ENCODE data around the gene LAMC3. TPM values are rescaled to one million over a fixed set of nuclear protein-coding genes. Genes with fewer than 3 reads are reported as not detected.

The LAMC3 gene
- total and polyA plus RNA-seq, 9 of the 15 experiments (the other 6 are each of a cell fraction or from before 2014, with no cell fraction given), result 0.10 TPM; not detected in 8

GRCh38 chr9:131101207-131101964, 92.4 kb downstream of the LAMC3 start:
- no peak overlapping the region for H3K27ac ChIP-seq (ENCODE audit: extremely low read depth, low read depth, low read length)
- H4K20me1 ChIP-seq (replicated peaks; ENCODE audit: control insufficient read depth, insufficient read depth, low read length), result peaks cover 44% of the 10 kb centered on the region
- no peak for ATAC-seq
- no peaks in the 10 kb centered on the region for H3K79me2 ChIP-seq (ENCODE audit: control insufficient read depth, insufficient read depth, low read length)
- H2AFZ ChIP-seq (ENCODE audit: low read depth, low read length), result no peak overlapping the region
- peaks cover 54 to 85% of the 10 kb centered on the region in 2 experiments for H3K27me3 ChIP-seq (ENCODE audit: control insufficient read depth in 2 of 2, insufficient read depth in 2 of 2, low read length in 2 of 2)
- no TSS peak for BruUV-seq (replicated peaks)
- no peak overlapping the region for H3K4me3 ChIP-seq
- H3K9me3 ChIP-seq (replicated peaks; ENCODE audit: control insufficient read depth, insufficient read depth, low read depth, low read length), result no peaks in the 10 kb centered on the region
- H3K4me1 ChIP-seq (replicated peaks in 1 of 2; ENCODE audit: control insufficient read depth in 2 of 2, insufficient read depth in 2 of 2, low read length in 2 of 2), result peaks cover 34 to 60% of the 10 kb centered on the region in 2 experiments
- no peak overlapping the region for H3K4me2 ChIP-seq (ENCODE audit: insufficient read depth, low read length)
- intact Hi-C loops (cut with micrococcal nuclease) (no loop called here), in situ Hi-C loops (cut with MboI) (no loop called here)
- POLR2A ChIA-PET, result interaction anchor here (0.6 to 99.3 kb wide), 7 partner anchors 5 to 1550 kb away, joined by 3 to 3336 read pairs (median 4); partner anchors contain the start of genes AIF1L and NUP214
- DNase-seq (ENCODE audit: extremely low read depth in 1 of 4, low spot score in 3 of 4), result peak in 3 of 4 experiments; percentile 80 to 88 (median 87)
- peak overlapping the region in 1 of 2 experiments; percentile 2; a peak in 1 of 4 replicates for H3K9ac ChIP-seq (ENCODE audit: insufficient read depth in 1 of 2, low read depth in 2 of 2, low read length in 2 of 2)
- peaks cover 12% of the 10 kb centered on the region for H3K9me1 ChIP-seq (ENCODE audit: control insufficient read depth, insufficient read depth, low read length)
- whole genome bisulfite sequencing (ENCODE audit: insufficient coverage, low coverage, missing lambda C conversion rate), result 39% methylated on average over 11 of the region's 11 CpGs
- no peaks in the 10 kb centered on the region for H3K36me3 ChIP-seq (ENCODE audit: control insufficient read depth, insufficient read depth, low read length)
- CTCF ChIA-PET (ENCODE audit: low intra/inter-chr PET ratio), result interaction anchor here (0.6 kb wide), 1 partner anchor 1870 kb away, joined by 6 read pairs; no protein-coding TSS in a partner anchor
- peak; percentile 84; the same call in 1 of the 2 replicates for TF ChIP-seq E2F1 (CRISPR knock-in tag; IDR thresholded peaks at IDR 0.05)
- no peak for TF ChIP-seq TAF7 (tag; IDR thresholded peaks at IDR 0.05)
- no peak for TF ChIP-seq ATF3 (IDR thresholded peaks at IDR 0.05)
- peak; percentile 73 for TF ChIP-seq ATF3 (CRISPR knock-in tag; conservative IDR thresholded peaks at IDR 0.05)
- TF ChIP-seq, protein P1, sequence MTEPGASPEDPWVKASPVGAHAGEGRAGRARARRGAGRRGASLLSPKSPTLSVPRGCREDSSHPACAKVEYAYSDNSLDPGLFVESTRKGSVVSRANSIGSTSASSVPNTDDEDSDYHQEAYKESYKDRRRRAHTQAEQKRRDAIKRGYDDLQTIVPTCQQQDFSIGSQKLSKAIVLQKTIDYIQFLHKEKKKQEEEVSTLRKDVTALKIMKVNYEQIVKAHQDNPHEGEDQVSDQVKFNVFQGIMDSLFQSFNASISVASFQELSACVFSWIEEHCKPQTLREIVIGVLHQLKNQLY (CRISPR knock-in tag; conservative IDR thresholded peaks at IDR 0.05), result peak in 1 of 2 experiments; percentile 32; a peak in 1 of 4 replicates
- FAIRE-seq, result no peak

All from K562 (cell line).